ENCODE results near the gene HSPBP1. TPM values are rescaled to one million over a fixed set of nuclear protein-coding genes. Genes with fewer than 3 reads are reported as not detected.

Gene HSPBP1
- total and polyA plus RNA-seq, 2 of the 13 experiments (the other 11 are each of a cell fraction or from before 2014, with no cell fraction given), result 22.3 to 33.7 TPM

- no peak for TF ChIP-seq ZBTB7B (CRISPR knock-in tag; IDR thresholded peaks at IDR 0.05)
- no peak for TF ChIP-seq ZNF570 (CRISPR knock-in tag; IDR thresholded peaks at IDR 0.05; ENCODE audit: borderline replicate concordance)
- TF ChIP-seq BRCA1 (CRISPR knock-in tag; IDR thresholded peaks at IDR 0.05), result no peak
- no peak for TF ChIP-seq ZNF362 (CRISPR knock-in tag; IDR thresholded peaks at IDR 0.05; ENCODE audit: borderline replicate concordance)
- no peak for TF ChIP-seq HNF4A (CRISPR knock-in tag; IDR thresholded peaks at IDR 0.05)
- TF ChIP-seq ZNF280D (CRISPR knock-in tag; IDR thresholded peaks at IDR 0.05), result peak; percentile 88
- no peak for TF ChIP-seq KMT2A (CRISPR knock-in tag; IDR thresholded peaks at IDR 0.05)
- no peak for TF ChIP-seq CCAR2 (optimal IDR thresholded peaks at IDR 0.05; ENCODE audit: low read depth, low read length)
- no peak for TF ChIP-seq ZNF143 (CRISPR knock-in tag; IDR thresholded peaks at IDR 0.05)
- TF ChIP-seq ZNF589 (CRISPR knock-in tag; conservative IDR thresholded peaks at IDR 0.05), result no peak
- peak; percentile 45; the same call in 1 of the 2 replicates for TF ChIP-seq GATAD2A (CRISPR knock-in tag; IDR thresholded peaks at IDR 0.05)
- no peak for TF ChIP-seq ZNF768 (CRISPR knock-in tag; IDR thresholded peaks at IDR 0.05)
- no peak for TF ChIP-seq RFXAP (CRISPR knock-in tag; IDR thresholded peaks at IDR 0.05; ENCODE audit: borderline replicate concordance)
- no peak for TF ChIP-seq ZNF235 (CRISPR knock-in tag; IDR thresholded peaks at IDR 0.05; ENCODE audit: borderline replicate concordance)
- 0 out of 2 replicates have a peak, but pooled peaks have one; percentile 30 for TF ChIP-seq ZKSCAN8 (CRISPR knock-in tag; IDR thresholded peaks at IDR 0.05; ENCODE audit: borderline replicate concordance)
- TF ChIP-seq PTBP1 (IDR thresholded peaks at IDR 0.05; ENCODE audit: low read depth, low read length, poor library complexity, severe bottlenecking), result no peak
- no peak for TF ChIP-seq ZBTB21 (CRISPR knock-in tag; IDR thresholded peaks at IDR 0.05)
- no peak for TF ChIP-seq ZSCAN29 (CRISPR knock-in tag; conservative IDR thresholded peaks at IDR 0.05)
- TF ChIP-seq KLF16 (CRISPR knock-in tag; IDR thresholded peaks at IDR 0.05), result no peak
- TF ChIP-seq POLR2G (IDR thresholded peaks at IDR 0.05; ENCODE audit: low read depth, low read length), result no peak
- no peak for TF ChIP-seq ZNF83 (CRISPR knock-in tag; IDR thresholded peaks at IDR 0.05; ENCODE audit: borderline replicate concordance)
- TF ChIP-seq PRDM15 (CRISPR knock-in tag; IDR thresholded peaks at IDR 0.05), result peak; percentile 79; the same call in 1 of the 2 replicates
- TF ChIP-seq REXO4 (CRISPR knock-in tag; IDR thresholded peaks at IDR 0.05; ENCODE audit: borderline replicate concordance), result no peak
- TF ChIP-seq GABPA (IDR thresholded peaks at IDR 0.05; ENCODE audit: low read depth, low read length), result no peak
- TF ChIP-seq GABPA (CRISPR knock-in tag; IDR thresholded peaks at IDR 0.05; ENCODE audit: low read depth), result no peak
- TF ChIP-seq ISX (CRISPR knock-in tag; conservative IDR thresholded peaks at IDR 0.05), result no peak
These were observed 67.5 kb downstream of the HSPBP1 start (continued) for GRCh38 chr19:55212447-55212846.

Data from HepG2 (cell line).